ENCODE data around the gene KIRREL3.
A peak's percentile ranks its signal among the peaks of the same experiment; 100 is the strongest.

Gene KIRREL3

DNA sequence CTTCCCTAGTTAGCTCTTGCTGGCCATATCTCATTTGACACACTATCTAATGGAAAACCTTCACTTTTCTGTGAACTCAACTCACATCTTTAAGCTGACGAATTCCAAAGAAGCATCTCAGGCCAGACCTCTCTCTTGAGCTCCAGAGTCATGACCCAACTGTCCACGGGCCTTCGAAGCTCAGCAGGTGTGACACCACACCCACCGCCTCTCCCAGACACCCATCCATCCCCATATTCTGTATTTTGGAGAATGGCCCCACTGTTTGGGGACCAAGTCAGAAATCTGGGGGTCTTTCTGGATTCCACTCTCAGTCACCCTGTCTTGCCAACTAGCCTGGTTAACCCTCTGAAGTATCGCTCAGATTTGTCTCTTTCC lies 519.3 kb downstream of the KIRREL3 start:
- DNase-seq (ENCODE audit: low read depth) = no peak
- TF ChIP-seq, protein P1, sequence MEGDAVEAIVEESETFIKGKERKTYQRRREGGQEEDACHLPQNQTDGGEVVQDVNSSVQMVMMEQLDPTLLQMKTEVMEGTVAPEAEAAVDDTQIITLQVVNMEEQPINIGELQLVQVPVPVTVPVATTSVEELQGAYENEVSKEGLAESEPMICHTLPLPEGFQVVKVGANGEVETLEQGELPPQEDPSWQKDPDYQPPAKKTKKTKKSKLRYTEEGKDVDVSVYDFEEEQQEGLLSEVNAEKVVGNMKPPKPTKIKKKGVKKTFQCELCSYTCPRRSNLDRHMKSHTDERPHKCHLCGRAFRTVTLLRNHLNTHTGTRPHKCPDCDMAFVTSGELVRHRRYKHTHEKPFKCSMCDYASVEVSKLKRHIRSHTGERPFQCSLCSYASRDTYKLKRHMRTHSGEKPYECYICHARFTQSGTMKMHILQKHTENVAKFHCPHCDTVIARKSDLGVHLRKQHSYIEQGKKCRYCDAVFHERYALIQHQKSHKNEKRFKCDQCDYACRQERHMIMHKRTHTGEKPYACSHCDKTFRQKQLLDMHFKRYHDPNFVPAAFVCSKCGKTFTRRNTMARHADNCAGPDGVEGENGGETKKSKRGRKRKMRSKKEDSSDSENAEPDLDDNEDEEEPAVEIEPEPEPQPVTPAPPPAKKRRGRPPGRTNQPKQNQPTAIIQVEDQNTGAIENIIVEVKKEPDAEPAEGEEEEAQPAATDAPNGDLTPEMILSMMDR (IDR thresholded peaks at IDR 0.05; ENCODE audit: low read depth, low read length, missing control alignments) = no peak
- H3K4me3 ChIP-seq (ENCODE audit: low read depth, low read length) = no peak overlapping the region

GRCh38 chr11:126480410-126481302 lies 519.9 kb downstream of the KIRREL3 start:
- TF ChIP-seq, protein P1 (IDR thresholded peaks at IDR 0.05; ENCODE audit: low read depth, low read length, missing control alignments) = peak; percentile 90
- peak; percentile 69 for DNase-seq (ENCODE audit: low read depth)
- H3K4me3 ChIP-seq (ENCODE audit: low read depth, low read length) = peak overlapping the region; percentile 12

DNA sequence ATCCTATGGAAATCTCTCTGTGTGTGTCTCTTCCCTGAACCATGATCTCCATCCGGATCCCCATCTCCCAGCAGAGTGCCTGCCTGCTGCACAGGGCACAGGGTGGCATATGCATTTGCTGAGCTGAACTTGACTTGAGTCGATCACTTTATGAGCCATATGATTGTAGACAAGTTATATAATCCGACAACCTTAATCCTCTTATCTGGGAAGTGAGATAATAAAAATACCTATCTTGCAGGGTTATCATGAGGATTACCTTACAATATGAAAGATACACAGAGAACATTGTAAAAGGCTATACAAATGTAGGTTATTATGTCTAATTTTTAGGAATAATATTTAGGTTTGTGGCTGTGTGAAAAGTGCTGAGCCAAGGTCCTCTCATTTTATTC lies 520.6 kb downstream of the KIRREL3 start:
- H3K4me3 ChIP-seq (ENCODE audit: low read depth, low read length) = no peak overlapping the region
- TF ChIP-seq, protein P1 (IDR thresholded peaks at IDR 0.05; ENCODE audit: low read depth, low read length, missing control alignments) = no peak
- no peak for DNase-seq (ENCODE audit: low read depth)

GRCh38 chr11:126479178-126479930 lies 521.2 kb downstream of the KIRREL3 start:
- no peak for DNase-seq (ENCODE audit: low read depth)
- TF ChIP-seq, protein P1 (IDR thresholded peaks at IDR 0.05; ENCODE audit: low read depth, low read length, missing control alignments) = no peak
- no peak overlapping the region for H3K4me3 ChIP-seq (ENCODE audit: low read depth, low read length)

DNA sequence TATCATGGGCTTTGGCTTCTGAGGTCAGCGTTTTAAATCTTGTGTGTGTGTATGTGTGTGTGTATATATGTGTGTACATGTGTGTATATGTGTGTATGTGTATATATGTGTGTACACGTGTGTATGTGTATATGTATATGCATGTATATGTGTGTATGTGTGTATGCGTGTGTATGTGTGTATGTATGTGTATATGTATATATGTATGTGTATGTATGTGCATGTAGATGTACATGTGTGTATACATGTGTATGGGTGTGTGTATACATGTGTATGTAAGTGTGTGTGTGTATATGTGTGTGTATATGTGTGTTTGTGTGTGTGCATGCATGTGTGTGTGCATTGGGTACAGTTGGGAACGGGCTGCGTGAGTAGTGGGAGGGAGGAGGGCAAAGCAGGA lies 522.1 kb downstream of the KIRREL3 start:
- TF ChIP-seq, protein P1 (IDR thresholded peaks at IDR 0.05; ENCODE audit: low read depth, low read length, missing control alignments) = no peak
- H3K4me3 ChIP-seq (ENCODE audit: low read depth, low read length) = no peak overlapping the region
- DNase-seq (ENCODE audit: low read depth) = no peak

DNA sequence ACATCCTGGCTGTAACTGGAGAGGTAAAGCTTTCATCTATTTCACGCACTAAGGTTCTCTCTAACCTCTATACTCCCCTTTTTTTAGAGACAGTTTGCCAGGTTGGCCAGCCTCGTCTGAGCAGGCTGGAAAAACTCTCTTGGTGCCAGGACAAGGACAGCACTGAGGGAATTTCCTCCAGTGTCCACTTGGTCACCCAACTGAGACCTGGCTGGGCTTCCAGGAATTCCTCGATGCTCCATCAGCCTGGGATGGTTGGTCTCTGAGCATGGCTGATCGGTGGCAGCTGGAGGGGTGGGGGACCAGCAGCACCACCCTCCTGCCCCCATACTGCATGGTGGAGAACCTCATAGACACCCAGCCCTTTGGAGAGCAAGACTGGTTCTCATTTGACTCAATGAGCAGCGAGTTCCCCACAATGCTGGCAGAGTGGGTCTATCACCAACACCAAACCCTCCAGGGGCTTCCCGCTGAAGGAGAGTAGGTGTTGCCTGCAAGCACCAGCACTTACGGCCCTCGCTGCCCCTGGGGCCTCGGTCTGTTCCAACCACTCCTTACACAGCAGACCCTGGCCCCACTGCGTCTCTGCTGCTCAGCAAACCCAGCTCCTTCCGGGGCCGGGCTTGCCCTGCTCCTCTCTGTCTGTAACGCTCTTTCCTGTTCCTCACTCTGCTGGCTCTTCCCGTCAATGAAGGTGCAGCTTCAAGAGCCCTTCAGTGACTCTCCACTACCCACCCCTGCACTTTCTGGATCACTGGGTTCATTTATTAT lies 522.9 kb downstream of the KIRREL3 start:
- DNase-seq (ENCODE audit: low read depth) = no peak
- no peak overlapping the region for H3K4me3 ChIP-seq (ENCODE audit: low read depth, low read length)
- TF ChIP-seq, protein P1 (IDR thresholded peaks at IDR 0.05; ENCODE audit: low read depth, low read length, missing control alignments) = no peak
